Stimulated activated CD4-positive, alpha-beta T cell treated with anti-CD3 and anti-CD28 coated beads, Interleukin-15, amount 100 ng/mL, for 48 hours (primary cell): ENCODE measurements around the gene ARF4.
"Not testable (repeated sequence)": the region's sequence is repeated elsewhere in the genome, so short reads cannot be mapped to it uniquely, and the experiment has no call there.

Experiments
- DNase-seq, 2 donors: peaks; one replicate each; pipeline ENCODE4 v3.0.0-alpha.2; 2020; ENCODE audit warnings: low read depth in 2 of 2

The ARF4 gene

DNA sequence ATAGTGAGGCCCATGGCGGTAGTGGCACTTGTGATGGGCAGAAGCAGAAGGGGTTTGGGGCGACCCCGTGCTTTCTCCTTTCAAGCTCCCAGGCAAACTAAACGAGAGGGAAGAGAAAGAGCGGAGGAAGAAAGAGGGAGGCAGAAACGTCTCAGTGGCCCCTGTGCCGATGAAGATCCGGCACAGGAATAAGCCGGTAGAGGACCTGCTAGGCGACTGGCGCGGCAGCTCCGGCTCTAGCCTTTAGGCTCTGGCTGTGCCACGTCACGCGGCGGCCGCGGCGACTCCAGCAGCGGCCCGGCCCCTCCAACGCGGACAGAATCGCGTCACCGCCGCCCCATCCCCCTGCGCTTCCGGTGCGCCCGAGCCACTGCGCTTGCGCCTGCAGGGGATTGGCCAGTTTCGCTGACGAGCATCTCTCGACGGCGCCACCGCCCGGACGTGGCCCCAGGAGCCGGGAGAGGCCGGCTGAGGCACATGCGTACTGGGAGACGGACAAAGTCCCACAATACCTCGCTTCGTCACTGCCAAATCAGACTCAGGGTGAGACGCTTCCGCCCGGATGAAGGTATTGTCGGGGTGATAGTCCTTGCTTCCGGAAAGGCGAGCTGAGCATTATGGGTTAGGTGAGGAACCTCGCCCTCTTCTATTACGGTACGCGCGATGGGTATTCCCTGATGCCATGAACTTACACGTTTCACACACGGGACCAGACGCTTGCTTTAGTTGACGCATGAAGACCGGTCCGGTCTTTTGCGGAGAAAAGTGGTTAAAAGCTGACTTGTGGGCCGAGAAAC is at the start of gene ARF4:
TSS of gene ARF4 (minus strand) at position 218 of the 797 bp plus-strand sequence. CDS start at position 14, 204 bp downstream.
- DNase-seq = peak; percentile 98

DNA sequence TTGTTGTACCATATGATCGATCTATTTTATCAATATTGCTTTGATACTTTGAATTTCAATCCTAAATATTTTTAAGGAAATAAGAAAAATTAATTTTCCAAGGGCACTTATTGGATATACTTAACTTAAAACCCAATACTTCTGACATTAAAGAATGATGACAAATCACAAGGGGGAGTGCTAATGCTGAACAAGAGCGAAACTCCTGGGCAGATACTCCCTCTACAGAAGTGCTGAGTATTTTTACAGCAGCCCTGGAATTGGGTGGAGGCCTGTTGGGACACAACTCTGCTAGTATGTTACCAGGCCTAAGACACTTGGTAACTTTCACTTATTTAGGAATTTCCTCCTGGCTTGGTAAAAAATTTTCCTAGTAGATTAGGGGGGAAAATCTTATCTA is 49.6 kb upstream of the ARF4 start:
- no peak for DNase-seq

DNA sequence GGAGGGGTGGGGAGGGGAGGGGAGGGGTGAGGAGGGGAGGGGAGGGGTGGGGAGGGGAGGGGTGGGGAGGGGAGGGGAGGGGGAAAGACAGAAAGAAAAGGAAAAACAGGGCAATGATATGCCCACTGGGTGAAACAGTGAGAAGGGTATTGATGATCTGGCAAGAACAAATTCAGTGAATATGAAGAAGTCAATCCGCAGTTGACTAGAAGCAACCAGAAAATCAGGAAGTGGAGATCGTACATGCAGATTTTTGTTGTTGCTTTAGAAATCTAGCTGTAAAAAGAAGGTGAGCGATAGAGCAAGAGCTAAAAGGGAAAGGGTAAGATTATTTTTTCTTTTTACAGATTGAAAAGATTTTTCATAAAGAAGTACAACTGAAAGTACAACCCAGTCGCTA is 47.6 kb upstream of the ARF4 start:
- no peak for DNase-seq

- no peak for DNase-seq
Observed at GRCh38 chr3:57637391-57637790, 40.2 kb upstream of the ARF4 start.

- DNase-seq = not testable (repeated sequence)
Observed at GRCh38 chr3:57634259-57634658, 37.1 kb upstream of the ARF4 start.

GRCh38 chr3:57627976-57628375 is 30.8 kb upstream of the ARF4 start:
- DNase-seq = no peak

DNA sequence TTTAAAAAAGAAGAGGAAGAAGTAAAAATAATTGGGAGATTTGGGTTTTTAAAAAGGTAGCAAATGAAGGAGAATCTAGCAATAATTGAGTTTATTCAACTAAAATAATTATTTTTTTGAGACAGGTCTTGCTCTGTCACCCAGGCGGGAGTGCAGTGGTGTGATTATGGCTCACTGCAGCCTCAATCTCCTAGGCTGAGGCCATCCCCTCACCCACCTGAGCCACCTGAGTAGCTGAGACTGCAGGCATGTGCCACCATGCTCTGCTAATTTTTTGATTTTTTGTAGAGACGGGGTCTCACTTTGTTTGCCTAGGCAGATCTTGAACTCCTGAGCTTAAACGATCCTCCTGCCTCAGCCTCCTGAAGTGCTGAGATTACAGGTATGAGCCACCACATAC is 27.7 kb upstream of the ARF4 start:
- DNase-seq = no peak

DNA sequence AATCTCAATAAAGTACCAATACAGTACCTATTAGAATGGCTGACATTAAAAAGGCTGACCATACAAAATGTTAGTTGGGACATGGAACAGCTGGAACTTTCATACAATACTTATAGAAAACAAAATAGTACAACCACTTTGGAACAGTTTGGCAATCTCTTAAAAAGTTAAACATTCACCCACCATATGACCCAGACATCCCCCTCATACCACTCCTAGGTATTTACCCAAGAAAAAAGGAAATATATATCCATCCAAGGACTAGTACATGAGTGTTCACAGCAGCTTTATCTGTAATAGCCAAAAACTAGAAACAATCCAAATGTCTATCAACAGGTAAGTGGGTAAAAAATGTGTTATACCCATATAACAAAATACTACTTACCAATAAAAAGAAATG is 25.2 kb upstream of the ARF4 start:
- no peak for DNase-seq

DNA sequence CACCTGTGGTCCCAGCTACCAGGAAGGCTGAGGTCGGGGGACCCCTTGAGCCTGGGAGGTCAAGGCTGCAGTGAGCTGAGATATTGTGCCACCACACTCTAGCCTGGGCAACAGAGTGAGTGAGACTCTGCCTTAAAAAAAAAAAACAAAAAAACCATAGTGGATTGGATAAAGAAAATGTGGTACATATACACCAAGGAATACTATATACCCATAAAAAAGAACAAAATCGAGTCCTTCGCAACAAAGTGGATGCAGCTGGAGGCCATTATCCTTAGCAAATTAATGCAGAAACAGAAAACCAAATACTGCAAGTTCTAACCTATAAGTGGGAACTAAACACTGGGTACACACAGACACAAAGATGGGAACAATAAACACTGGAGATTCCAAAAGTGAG is 20.6 kb upstream of the ARF4 start:
- no peak for DNase-seq

GRCh38 chr3:57616233-57616632 is 19.1 kb upstream of the ARF4 start:
- DNase-seq = no peak

DNA sequence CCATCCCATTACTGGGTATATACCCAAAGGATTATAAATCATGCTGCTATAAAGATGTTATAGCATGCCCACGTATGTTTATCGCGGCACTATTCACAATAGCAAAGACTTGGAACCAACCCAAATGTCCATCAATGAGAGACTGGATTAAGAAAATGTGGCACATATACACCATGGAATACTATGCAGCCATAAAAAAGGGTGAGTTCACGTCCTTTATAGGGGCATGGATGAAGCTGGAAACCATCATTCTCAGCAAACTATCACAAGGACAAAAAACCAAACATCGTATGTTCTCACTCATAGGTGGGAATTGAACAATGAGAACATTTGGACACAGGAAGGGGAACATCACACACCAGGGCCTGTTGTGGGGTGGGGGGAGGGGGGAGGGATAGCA is 14.7 kb upstream of the ARF4 start:
- DNase-seq = not testable (repeated sequence)

GRCh38 chr3:57605683-57606082 is 8.5 kb upstream of the ARF4 start:
- DNase-seq = no peak

DNA sequence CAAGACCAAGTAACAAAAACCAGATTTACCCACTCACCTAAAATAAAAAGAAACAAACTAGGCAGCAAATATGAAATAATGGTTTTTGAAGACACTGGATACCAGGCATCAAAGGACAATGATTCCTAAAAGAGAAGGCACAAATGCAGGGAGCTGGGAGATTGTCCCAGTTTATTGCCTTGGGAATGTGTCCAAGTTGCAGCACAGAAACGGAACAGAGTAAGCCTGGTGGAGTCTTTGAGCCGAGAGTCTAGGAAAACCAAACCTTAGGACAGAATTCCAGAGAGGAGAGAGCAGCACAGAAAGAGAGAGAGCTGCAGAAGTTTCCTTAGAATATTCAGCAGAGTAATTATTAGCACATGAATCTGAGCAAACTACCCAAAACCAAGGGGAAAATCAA is 7.8 kb upstream of the ARF4 start:
- no peak for DNase-seq

- DNase-seq = no peak
Observed at GRCh38 chr3:57600195-57600594, 3.1 kb upstream of the ARF4 start.

- DNase-seq = no peak
Observed at GRCh38 chr3:57598765-57599360, 1.7 kb upstream of the ARF4 start.

- DNase-seq = peak; percentile 25 to 34
Observed at GRCh38 chr3:57596495-57597126, 533 bp downstream of the ARF4 start.

DNA sequence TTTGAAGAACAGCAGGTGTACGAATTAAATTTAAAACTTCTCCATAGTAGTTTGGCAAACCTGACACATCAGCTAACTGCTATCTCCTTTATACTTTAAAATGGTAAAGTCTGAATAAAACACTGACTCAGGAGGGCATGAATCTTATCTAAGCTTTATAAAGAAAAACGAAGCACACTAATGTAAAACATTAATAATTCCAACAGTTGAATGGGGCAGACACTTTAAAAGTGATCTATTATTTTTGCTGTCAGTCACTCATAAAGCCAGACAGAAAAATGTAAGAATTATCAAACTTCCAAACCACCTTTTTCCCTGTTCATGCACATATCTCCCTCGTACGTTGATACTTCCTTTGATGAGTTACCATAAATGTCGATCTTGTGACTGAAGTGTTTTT is 2.6 kb downstream of the ARF4 start:
- DNase-seq = no peak

GRCh38 chr3:57594144-57594543 is 3.0 kb downstream of the ARF4 start:
- DNase-seq = no peak

- no peak for DNase-seq
Observed at GRCh38 chr3:57592306-57592705, 4.8 kb downstream of the ARF4 start.

- no peak for DNase-seq
Observed at GRCh38 chr3:57587905-57588304, 9.2 kb downstream of the ARF4 start.

- DNase-seq = no peak
Observed at GRCh38 chr3:57586778-57587177, 10.4 kb downstream of the ARF4 start.

- DNase-seq = no peak
Observed at GRCh38 chr3:57583544-57583943, 13.6 kb downstream of the ARF4 start.
